Activated CD8-positive, alpha-beta memory T cell treated with anti-CD3 and anti-CD28 coated beads, Interleukin-2, amount 50 U/mL, for 4 hours (primary cell): Measurements from ENCODE around the gene ATP1A1.

Experiments
- DNase-seq: peaks from one replicate; pipeline ENCODE4 v3.0.0-alpha.2; 2020

Gene ATP1A1

GRCh38 chr1:116415699-116416533 is 42.9 kb downstream of the ATP1A1 start:
- no peak for DNase-seq

GRCh38 chr1:116416854-116417513 is 43.9 kb downstream of the ATP1A1 start:
- no peak for DNase-seq

DNA sequence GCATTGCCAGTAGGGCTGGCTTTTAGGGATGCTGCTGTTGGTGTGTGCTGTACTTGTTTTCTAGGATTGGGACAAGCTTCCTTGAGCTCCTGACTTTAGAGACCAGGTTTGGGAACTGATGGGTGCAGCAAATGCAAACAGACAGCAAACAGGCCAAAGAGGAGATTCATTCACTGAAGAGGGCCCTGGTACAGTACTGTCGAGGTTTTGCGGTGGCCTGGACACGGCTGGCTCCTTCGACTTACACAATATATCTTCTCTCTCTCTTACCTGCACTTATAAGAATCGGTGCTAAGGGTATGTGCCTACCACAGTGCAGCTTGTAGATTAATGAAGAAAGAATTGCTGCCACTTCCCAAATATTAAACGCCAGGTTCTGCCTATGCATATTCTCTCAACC is 44.6 kb downstream of the ATP1A1 start:
- no peak for DNase-seq

DNA sequence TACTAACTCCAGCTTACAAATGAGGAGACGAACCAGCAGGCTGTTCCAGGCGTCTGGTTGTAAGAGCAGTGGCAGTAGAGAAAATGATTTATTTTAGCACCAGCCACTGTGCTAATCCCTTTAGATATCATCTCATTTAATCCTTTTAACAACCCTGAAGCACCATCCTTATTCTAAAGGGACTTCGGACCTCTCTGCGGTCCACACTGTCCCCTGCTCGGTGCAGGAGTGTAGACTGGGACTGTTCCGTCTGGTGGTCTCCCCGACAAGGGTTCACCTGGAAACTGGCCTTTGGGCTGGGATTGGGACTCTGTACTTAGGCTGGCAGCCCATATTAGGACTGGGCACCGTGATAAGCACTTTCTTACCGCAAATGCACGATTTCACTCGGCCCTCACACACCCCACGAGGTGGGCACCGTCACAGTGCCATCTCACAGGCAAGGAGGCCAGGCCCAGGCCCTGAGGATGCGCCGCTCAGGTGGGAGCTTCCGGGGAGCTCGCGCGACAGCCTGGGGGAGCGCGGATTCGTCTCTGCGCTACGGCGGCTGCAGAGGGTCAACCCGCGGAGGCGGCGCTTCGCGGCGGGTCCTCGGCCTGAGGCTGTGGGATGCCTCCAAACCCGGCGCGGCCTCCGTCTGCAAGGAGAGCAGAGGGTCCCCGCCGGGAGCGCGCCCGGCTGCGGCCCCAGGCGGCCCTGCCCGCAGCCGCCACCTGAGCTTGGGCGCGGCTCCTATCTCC is 45.2 kb downstream of the ATP1A1 start:
- peak; percentile 89 for DNase-seq

- DNase-seq: no peak
These were observed 47.6 kb downstream of the ATP1A1 start for GRCh38 chr1:116420417-116421200.

- DNase-seq: no peak
These were observed 51.4 kb downstream of the ATP1A1 start for GRCh38 chr1:116424438-116424837.

DNA sequence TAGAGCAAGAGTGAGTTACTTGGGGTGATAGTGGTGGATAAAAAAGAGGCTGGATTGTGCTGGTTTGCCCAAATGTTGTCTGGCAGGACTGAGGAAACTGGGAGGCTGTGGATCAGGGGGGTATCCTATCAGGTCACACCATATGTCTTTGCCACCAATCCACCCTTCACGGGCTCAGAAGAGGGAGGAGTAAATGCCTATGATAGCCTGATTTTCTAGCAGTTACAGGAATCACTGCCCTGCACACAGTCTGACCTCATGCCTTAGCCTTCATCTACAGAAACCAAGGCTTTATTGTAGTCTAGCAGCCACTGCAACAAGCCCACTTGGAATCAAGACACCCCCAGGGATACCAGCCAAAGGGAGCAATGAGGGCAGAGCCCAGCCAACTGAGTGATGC is 51.8 kb downstream of the ATP1A1 start:
- no peak for DNase-seq

DNA sequence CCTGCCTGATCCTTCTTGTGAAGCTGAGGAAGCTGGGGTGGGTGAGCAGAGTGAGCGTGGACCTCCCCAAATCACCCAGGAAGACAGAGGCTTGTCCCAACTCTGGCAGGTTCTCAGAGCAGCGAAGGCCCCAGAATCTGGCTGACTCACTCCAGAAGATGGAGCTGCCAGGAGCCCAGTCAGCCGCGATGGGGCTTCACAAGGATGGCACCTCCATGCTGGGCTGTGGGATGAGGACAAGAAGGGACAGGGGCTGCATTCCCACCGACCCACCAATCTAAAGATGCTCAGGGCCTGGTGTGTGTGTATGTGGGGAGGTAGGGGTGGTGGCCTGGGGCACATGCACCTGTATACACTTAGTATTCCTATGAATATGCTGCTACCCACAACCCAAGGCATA is 52.9 kb downstream of the ATP1A1 start:
- no peak for DNase-seq

DNA sequence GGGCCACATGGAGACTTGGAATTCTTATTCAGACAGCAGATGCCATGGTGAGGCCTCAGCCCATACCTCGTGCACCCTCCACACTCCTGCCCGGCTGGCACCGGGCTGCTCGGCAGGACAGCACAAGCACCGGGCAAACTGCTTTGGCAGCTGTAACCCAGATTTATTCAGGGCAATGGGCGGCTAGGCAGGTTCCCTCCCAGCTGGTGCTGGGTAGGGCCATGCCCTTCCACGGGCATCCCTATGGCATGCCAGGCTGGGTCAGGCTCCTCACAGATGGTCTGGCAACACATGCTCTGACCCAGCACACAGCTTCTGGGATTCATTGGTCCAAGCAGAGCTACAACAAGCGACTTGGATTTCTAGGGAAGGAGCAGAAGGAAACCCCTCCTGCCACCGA is 53.4 kb downstream of the ATP1A1 start:
- no peak for DNase-seq

DNA sequence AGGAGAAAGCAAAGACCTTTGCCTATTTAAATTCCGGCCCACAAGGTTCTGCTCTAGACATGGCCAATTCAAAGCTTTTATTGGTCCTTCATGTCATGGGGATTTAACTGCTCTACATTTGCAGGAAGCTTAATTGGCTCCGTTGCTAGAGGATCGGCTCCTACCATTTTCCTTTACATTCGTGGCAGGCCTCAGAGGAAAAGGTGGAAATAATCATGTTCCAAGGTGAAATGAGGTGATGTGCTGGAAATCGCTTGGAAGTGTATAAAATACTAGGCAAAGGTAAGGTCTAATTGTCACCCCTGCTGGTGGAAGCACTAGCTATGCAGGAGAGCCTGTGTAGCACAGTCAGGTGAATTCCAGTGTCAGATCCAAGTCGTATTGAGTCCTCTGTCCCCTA is 55.5 kb downstream of the ATP1A1 start:
- DNase-seq: no peak

- no peak for DNase-seq
These were observed 56.9 kb downstream of the ATP1A1 start for GRCh38 chr1:116429821-116430374.

- no peak for DNase-seq
These were observed 58.9 kb downstream of the ATP1A1 start for GRCh38 chr1:116431870-116432500.

GRCh38 chr1:116432655-116433265 is 59.7 kb downstream of the ATP1A1 start:
- DNase-seq: no peak

DNA sequence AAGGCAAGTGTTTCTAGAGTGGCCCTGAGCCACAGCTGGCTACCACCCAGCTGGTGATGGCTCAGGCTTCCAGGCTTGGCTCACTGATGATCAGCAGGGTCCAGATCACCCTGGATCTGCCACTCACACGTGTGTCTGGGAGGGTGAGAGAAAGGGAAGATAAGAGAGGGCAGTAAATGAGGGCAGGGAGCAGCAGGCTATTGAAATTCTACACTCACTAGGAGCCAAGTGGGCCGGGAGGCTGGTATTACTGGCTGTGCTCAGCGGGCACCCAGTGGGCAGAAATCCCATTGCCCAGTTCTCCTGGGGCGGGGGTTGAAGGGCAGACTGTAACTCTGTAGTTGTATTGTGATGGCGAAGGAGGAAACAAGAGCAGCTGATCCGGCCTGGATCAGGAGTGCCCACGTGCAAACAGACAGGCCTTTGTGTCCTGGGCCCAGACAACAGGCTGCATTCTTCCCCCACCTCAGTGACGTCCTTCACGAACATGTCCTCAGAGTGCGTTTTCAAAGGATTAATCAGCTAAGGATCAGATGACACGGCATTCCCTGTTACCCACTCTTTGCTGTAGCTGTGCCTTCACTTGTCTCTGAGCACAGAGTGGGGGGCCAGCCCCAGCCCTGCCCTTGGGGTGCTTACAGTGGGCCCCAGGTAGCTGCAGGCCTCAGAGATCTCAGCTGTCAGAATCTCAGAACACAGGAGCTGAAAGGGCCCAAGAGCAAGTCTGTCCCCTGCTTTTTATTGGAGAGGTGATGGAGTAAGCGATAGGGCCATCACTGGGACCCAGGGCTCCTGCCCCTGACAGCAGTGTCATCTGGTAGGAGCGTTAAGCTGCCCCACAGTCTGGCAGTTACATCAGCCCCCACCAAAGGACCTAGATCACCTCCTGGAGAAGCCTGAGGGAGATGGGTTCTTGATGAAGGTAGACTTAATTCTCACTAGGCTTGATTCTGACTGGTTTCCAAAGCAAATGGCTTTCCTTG is 60.5 kb downstream of the ATP1A1 start:
- DNase-seq: no peak

DNA sequence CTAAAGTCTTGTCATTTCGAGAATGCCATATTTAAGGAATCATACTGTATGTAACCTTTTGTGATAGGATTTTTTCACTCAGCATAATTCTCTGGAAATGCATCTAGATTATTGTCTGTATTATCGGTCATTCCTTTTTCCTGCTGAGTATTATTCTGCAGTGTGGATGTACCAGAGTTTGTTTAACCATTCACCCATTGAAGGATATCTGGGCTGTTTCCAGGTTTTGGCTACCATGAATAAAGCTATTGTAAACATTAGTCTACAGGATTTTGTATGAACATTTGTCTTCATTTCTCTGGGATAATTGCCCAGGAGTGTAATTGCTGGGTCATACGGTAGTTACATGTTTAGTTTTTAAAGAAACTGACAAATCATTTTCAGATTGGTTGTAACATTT is 61.8 kb downstream of the ATP1A1 start:
- no peak for DNase-seq

- no peak for DNase-seq
These were observed 63.0 kb downstream of the ATP1A1 start for GRCh38 chr1:116435806-116436610.

DNA sequence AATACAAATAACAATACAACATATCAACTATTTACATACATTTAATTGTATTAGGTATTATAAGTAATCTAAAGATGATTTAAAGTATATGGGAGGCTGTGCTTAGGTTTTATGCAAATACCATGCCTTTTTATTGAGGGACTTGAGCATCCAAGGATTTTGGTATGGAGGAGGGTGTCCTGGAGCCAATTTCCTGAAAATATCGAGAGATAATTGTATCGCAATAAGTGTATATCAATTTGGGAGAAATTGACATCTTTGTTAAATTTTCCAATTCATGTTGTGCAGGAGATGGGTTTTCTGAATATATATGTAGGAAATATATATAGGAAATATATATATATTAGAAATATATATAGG is 63.5 kb downstream of the ATP1A1 start:
- no peak for DNase-seq

GRCh38 chr1:116439701-116440100 is 66.7 kb downstream of the ATP1A1 start:
- DNase-seq: no peak

DNA sequence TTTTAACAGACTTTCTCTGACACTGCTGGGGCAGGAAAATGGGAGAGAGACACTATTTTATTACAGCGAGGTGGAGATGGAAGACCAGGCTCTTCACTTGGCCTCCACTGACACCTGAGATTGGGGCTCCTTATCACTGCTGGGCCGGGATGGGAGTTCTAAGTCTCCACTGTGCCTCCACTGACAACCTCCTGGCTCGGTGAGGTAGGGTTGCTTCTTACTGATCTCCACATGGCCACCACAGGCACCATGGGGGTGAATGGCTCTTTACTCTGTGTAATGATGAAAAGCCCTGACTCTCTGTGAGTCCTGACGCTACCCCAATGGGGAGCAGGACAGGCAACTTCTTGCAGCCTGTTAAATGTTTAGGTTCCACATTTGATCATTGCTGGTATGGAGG is 67.7 kb downstream of the ATP1A1 start:
- no peak for DNase-seq

DNA sequence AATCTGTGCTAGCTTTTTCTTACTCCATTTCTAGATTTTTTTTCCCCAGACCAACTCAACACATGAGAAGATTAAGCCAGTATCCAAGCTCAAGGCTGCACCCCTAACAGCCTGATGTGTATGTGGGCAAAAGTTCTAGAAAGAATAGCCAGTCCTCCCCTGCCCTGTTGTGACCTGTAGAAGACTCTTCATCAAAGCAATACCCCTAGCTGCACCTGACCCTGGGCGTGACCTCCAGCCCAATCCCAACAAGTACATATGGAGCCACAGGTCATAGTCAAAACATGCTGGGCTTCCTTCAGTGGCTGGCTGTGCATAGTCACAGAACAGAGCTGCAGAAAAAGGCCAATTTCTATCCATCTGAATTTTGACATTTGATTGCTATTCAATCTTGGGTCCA is 72.5 kb downstream of the ATP1A1 start:
- DNase-seq: no peak
